GM20000 (cell line): ENCODE results near the gene SCARB1.

ENCODE experiments used
- DNase-seq: peaks from one replicate; pipeline ENCODE4 v3.0.0; 2012; ENCODE audit warnings: low spot score
- CTCF ChIP-seq: IDR thresholded peaks from 2 replicates; pipeline ENCODE4 v1.5.1; 2012; ENCODE audit warnings: mild to moderate bottlenecking, control low read depth; ENCODE audit errors: extremely low read depth, missing control alignments

Gene SCARB1

GRCh38 chr12:124856842-124857178 lies 6.9 kb downstream of the SCARB1 start:
- TF ChIP-seq CTCF, result no peak
- DNase-seq, result no peak

- no peak for TF ChIP-seq CTCF
- no peak for DNase-seq
Observed at GRCh38 chr12:124856132-124856841, 7.4 kb downstream of the SCARB1 start.

GRCh38 chr12:124855275-124855957 lies 8.2 kb downstream of the SCARB1 start:
- no peak for DNase-seq
- TF ChIP-seq CTCF, result no peak

GRCh38 chr12:124854637-124855184 lies 9.0 kb downstream of the SCARB1 start:
- no peak for TF ChIP-seq CTCF
- DNase-seq, result no peak

GRCh38 chr12:124853781-124854636 lies 9.7 kb downstream of the SCARB1 start:
- TF ChIP-seq CTCF, result no peak
- no peak for DNase-seq

GRCh38 chr12:124852911-124853427 lies 10.7 kb downstream of the SCARB1 start:
- TF ChIP-seq CTCF, result no peak
- no peak for DNase-seq
